KMS-11 (cell line): ENCODE results near the gene RPL4.

Experiments used
- H2AFZ ChIP-seq: fragments of 200-600 bp; sonication (generic); 2 replicates; pipeline ENCODE4 v1.6.1; 2016; ENCODE audit warnings: antibody characterized with exemption, mixed run types, low read depth
- H3K27ac ChIP-seq: fragments of 200-600 bp; sonication (generic); 2 replicates; pipeline ENCODE4 v1.6.1; 2016; ENCODE audit warnings: mild to moderate bottlenecking, mixed run types
- H3K27me3 ChIP-seq: fragments of 200-600 bp; sonication (generic); 2 replicates; pipeline ENCODE4 v1.6.1; 2017; ENCODE audit warnings: mild to moderate bottlenecking, low read depth, mixed run types, moderate library complexity; ENCODE audit not compliant: insufficient read depth
- H3K36me3 ChIP-seq: fragments of 200-600 bp; sonication (generic); 2 replicates; pipeline ENCODE4 v1.6.1; 2017; ENCODE audit warnings: mild to moderate bottlenecking, mixed run types; ENCODE audit not compliant: insufficient read depth
- H3K4me1 ChIP-seq: fragments of 200-600 bp; sonication (generic); 2 replicates; pipeline ENCODE4 v1.6.1; 2016; ENCODE audit warnings: mild to moderate bottlenecking, low read depth, mixed run types; ENCODE audit not compliant: poor library complexity, severe bottlenecking
- H3K4me2 ChIP-seq: fragments of 200-600 bp; sonication (generic); 2 replicates; pipeline ENCODE4 v1.7.0; 2016; ENCODE audit warnings: mild to moderate bottlenecking, mixed run types
- H3K4me3 ChIP-seq: fragments of 200-600 bp; sonication (generic); IDR thresholded peaks from 2 replicates; pipeline ENCODE4 v1.6.1; 2017; ENCODE audit warnings: low read depth, low read length, mixed read lengths; ENCODE audit not compliant: insufficient read depth
- H3K79me2 ChIP-seq: fragments of 200-600 bp; sonication (generic); 2 replicates; pipeline ENCODE4 v1.6.1; 2016; ENCODE audit warnings: low read depth, mixed run types; ENCODE audit not compliant: insufficient read depth
- H3K9ac ChIP-seq: fragments of 200-600 bp; sonication (generic); 2 replicates; pipeline ENCODE4 v1.6.1; 2016; ENCODE audit warnings: mild to moderate bottlenecking, mixed run types
- H4K20me1 ChIP-seq: fragments of 200-600 bp; sonication (generic); 2 replicates; pipeline ENCODE4 v1.6.1; 2016; ENCODE audit warnings: mild to moderate bottlenecking, mixed run types; ENCODE audit not compliant: insufficient read depth
- TF ChIP-seq, protein P1 (sequence below): fragments of 200-600 bp; sonication (generic); conservative IDR thresholded peaks from 2 replicates; pipeline ENCODE4 v1.6.1; 2017; ENCODE audit warnings: low read depth, mild to moderate bottlenecking, antibody characterized with exemption, low read length, moderate library complexity, mixed read lengths

Gene RPL4

GRCh38 chr15:66504563-66505429 lies at the start of gene RPL4, which contains the start of gene ZWILCH:
RPL4 (minus strand) TSS chr15:66504855; CDS start chr15:66504790, 65 bp downstream.
ZWILCH (plus strand) TSS chr15:66505326; CDS start chr15:66505339, 13 bp downstream.
- Histone ChIP-seq H3K9ac (peak within 1 kb of the TSS; percentile 98), H3K27ac (peak within 1 kb of the TSS; percentile 96), H4K20me1 (peaks cover 13% of the 10 kb centered on the region), H3K27me3 (no peaks in the 10 kb centered on the region), H3K4me3 (no peak within 1 kb of the TSS), H3K4me2 (peak within 1 kb of the TSS; percentile 97), H2AFZ (peak within 1 kb of the TSS; percentile 76), H3K4me1 (peaks cover 44% of the 10 kb centered on the region), H3K79me2 (peaks cover 77% of the 10 kb centered on the region), H3K36me3 (peaks cover 33% of the 10 kb centered on the region)
- TF ChIP-seq, protein P1, sequence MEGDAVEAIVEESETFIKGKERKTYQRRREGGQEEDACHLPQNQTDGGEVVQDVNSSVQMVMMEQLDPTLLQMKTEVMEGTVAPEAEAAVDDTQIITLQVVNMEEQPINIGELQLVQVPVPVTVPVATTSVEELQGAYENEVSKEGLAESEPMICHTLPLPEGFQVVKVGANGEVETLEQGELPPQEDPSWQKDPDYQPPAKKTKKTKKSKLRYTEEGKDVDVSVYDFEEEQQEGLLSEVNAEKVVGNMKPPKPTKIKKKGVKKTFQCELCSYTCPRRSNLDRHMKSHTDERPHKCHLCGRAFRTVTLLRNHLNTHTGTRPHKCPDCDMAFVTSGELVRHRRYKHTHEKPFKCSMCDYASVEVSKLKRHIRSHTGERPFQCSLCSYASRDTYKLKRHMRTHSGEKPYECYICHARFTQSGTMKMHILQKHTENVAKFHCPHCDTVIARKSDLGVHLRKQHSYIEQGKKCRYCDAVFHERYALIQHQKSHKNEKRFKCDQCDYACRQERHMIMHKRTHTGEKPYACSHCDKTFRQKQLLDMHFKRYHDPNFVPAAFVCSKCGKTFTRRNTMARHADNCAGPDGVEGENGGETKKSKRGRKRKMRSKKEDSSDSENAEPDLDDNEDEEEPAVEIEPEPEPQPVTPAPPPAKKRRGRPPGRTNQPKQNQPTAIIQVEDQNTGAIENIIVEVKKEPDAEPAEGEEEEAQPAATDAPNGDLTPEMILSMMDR, result 0 out of 2 replicates have a peak, but pooled peaks have one; percentile 22

DNA sequence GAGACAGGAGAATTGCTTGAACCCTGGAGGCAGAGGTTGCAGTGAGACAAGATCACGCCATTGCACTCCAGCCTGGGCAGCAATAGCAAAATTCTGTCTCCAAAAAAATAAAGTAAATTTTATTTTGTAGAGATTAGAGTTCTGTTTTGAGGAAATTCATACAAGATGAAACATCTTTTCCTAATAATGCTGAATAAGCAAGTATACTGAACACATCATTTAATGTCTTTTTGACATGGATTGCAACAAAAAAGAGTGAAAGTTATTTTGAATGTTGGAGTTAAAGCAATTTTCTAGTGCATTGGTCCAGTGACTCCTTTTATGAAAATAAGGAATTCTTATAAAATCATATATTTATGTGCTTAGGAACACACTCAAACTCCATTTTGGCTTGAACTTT lies 40.6 kb upstream of the RPL4 start:
- H3K79me2 ChIP-seq, result no peaks in the 10 kb centered on the region
- H3K4me2 ChIP-seq, result no peak overlapping the region
- H3K9ac ChIP-seq, result no peak overlapping the region
- no peak overlapping the region for H3K4me3 ChIP-seq
- no peaks in the 10 kb centered on the region for H3K36me3 ChIP-seq
- no peak overlapping the region for H3K27ac ChIP-seq
- H3K27me3 ChIP-seq, result no peaks in the 10 kb centered on the region
- no peaks in the 10 kb centered on the region for H3K4me1 ChIP-seq
- H4K20me1 ChIP-seq, result no peaks in the 10 kb centered on the region
- no peak overlapping the region for H2AFZ ChIP-seq
- TF ChIP-seq, protein P1, result no peak

DNA sequence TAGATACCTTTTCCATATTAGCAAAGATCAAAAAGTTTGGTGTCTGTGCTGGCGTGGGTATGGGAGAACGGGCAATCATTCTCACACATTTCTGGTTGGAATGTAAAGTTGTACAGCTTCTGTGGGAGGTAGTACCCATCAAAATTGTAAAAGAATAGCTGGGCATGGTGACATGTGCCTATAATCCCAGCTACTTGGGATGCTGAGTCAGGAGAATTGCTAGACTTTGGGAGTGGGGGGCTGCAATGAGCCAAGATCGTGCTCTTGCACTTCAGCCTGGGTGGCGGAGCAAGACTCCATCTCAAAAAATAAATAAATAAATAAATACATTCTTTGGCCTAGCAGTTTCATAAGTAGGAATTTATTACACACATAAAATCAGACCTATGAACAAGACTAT lies 38.2 kb upstream of the RPL4 start:
- H3K4me3 ChIP-seq, result no peak overlapping the region
- no peaks in the 10 kb centered on the region for H3K27me3 ChIP-seq
- H4K20me1 ChIP-seq, result no peaks in the 10 kb centered on the region
- TF ChIP-seq, protein P1, result no peak
- H3K9ac ChIP-seq, result no peak overlapping the region
- no peaks in the 10 kb centered on the region for H3K4me1 ChIP-seq
- H3K4me2 ChIP-seq, result no peak overlapping the region
- H3K36me3 ChIP-seq, result no peaks in the 10 kb centered on the region
- no peak overlapping the region for H2AFZ ChIP-seq
- no peak overlapping the region for H3K27ac ChIP-seq
- no peaks in the 10 kb centered on the region for H3K79me2 ChIP-seq

- TF ChIP-seq, protein P1, result no peak
- Histone ChIP-seq H3K4me2 (no peak overlapping the region), H3K4me3 (no peak overlapping the region), H3K4me1 (no peaks in the 10 kb centered on the region), H2AFZ (no peak overlapping the region), H3K79me2 (no peaks in the 10 kb centered on the region), H3K27me3 (no peaks in the 10 kb centered on the region), H3K9ac (no peak overlapping the region), H3K27ac (no peak overlapping the region), H4K20me1 (no peaks in the 10 kb centered on the region), H3K36me3 (no peaks in the 10 kb centered on the region)
These were observed 30.4 kb upstream of the RPL4 start for GRCh38 chr15:66535056-66535455.
